ENCODE results near the gene PPP1R13B. TPM values are rescaled to one million over a fixed set of nuclear protein-coding genes. Genes with fewer than 3 reads are reported as not detected.

Gene PPP1R13B
- total RNA-seq, 1 donor from 2014 or later: 39.8 TPM

DNA sequence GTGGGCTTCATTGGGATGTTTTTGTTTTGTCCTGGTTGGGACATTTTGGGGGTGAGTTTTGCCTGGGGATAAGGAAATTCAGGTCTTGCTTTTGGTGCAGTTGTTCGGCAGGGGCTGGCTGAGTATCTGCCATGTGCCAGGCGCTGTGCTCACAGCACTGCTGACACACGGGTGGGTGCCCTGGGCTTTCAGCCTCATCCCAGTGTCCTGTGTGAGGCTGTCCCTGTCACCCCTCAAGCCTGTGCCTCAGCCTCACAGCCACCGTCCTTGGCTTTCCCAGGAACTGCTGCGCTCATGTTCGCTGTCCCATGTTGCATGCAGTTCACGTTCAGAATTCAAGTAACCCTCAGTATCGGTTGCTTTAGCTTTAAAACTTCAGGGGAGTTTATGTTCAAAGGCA, 157.0 kb downstream of the PPP1R13B start:
- DNase-seq (ENCODE audit: extremely low read depth, low read depth, low spot score): no peak

GRCh38 chr14:103688906-103689902, 158.2 kb downstream of the PPP1R13B start:
- no peak for DNase-seq (ENCODE audit: extremely low read depth, low read depth, low spot score)

DNA sequence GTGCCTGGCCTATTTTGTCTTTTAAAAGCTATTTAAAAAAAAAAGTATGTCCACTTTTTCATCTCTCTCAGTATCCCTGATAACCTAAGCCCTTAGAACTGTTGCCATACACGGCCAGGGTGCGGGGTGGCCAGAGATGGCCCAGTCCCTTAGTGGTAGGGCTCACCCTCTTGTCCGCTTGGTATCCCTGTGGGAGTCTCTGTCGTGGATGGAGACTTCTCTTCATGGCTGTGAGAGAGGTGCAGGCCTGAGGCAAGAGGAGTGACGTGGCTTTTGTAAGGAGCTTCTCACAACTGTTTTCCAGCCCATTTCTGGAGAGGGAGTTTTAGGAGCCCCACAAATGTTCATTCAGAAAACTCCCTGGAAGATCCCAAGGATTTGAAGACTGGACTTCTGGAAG, 158.9 kb downstream of the PPP1R13B start:
- no peak for DNase-seq (ENCODE audit: extremely low read depth, low read depth, low spot score)

DNA sequence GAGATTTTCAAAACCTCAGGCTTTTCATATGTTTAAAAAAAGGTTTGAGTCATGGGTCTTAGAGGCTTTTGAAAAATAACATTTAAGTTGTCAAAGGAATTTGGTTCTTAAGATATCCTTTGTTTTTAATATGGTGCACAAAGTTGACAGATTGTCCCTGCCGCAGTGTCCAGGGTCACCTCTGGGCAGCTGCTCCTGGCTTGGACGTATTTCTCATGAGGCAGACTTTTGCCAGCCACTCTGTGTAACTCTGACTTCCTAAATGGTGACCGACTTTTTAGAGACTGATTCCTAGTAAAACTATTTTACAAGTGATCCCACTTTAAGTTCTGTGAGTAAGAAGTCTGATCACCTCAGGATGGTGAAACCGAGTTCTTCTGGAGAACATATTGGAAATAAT, 159.7 kb downstream of the PPP1R13B start:
- DNase-seq (ENCODE audit: extremely low read depth, low read depth, low spot score): no peak

- DNase-seq (ENCODE audit: extremely low read depth, low read depth, low spot score): no peak
Measured at GRCh38 chr14:103686831-103687485, 160.4 kb downstream of the PPP1R13B start.

DNA sequence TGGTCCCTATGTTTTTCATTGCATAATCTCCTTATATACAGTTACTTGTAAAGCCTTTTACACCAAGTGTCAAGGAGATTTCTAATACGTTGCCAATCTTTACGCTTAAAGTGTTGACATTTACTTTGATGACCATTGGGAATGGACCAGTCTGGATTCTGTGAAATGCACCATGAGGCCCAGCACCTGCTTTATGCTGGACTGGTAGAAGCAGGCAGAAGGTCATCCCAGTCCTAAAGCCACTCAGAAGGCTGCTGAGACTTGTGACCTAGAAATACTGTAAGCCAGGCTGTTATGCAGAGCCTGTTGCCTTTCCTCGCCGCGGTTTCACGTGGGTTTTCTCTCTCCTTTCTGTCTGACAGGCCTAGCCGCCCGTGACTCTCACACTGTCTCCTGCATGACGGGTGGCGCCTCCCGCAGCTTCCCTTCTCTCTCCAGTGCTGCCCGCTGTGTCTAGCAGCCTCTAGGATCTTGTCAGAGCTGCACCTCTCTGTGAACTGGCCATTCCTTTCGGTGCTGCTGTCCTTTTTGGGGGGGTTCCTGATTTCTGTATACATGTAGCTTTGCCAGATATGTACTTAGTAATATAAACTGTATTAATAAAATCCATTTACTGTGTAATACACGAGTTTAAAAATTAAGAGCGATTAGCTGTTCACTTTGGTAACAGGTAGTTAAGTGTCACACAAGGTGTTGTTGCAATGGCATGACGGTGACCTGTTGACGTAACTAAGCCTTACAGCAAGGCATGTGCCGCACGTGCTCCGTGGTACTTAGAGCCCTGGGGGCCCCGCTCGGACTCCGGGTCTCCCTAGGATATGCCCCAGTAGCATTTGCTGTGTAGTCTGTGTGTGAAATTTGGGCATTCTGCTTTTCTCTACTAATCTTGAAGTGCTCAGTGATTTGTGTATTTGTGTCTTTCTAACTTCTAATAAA, 161.8 kb downstream of the PPP1R13B start:
- no peak for DNase-seq (ENCODE audit: extremely low read depth, low read depth, low spot score)

DNA sequence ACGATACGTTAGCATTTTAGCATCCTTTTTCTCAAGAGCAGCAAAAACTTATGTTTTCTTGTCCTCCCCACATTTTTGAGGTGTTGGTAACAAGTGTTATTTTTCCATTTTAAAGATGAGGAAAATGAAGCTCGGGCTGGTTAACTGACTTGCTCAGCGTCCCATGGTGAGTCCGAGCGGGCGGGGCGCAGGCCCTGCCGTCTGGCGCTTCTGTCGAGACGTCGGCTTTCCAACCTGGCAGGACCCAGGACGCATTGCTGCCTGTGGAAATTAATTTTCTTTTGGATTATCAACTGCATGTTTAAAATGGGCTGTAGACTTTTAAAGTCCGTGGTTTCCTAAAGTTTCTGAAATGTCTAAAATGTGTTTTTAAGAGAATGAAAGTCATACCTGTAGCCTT, 162.5 kb downstream of the PPP1R13B start:
- no peak for DNase-seq (ENCODE audit: extremely low read depth, low read depth, low spot score)

GRCh38 chr14:103684471-103684870, 162.9 kb downstream of the PPP1R13B start:
- DNase-seq (ENCODE audit: extremely low read depth, low read depth, low spot score): no peak

Other genes with a start within 250 kb of the PPP1R13B start
- gene KLC1, start 218.4 kb downstream of the PPP1R13B start, total RNA-seq: 253 and 368 TPM in 2 replicates
- 14.2 and 15.5 TPM in 2 replicates for gene XRCC3, start 132.1 kb downstream of the PPP1R13B start, total RNA-seq
- gene ZFYVE21, start 131.8 kb downstream of the PPP1R13B start, total RNA-seq: 90.4 and 121 TPM in 2 replicates
- gene TDRD9, start 80.9 kb upstream of the PPP1R13B start, total RNA-seq: 0.10 and 5.0 TPM in 2 replicates
- not detected in 2 replicates for gene RD3L, start 95.0 kb upstream of the PPP1R13B start, total RNA-seq
- not detected in 2 replicates for gene ASPG, start 238.1 kb upstream of the PPP1R13B start, total RNA-seq

All from glomerular endothelial cell (primary cell).